DOHH2 (cell line): ENCODE measurements around the gene SGPL1.

Experiments used
- EZH2phosphoT487 ChIP-seq: fragments of 200-600 bp; sonication (generic); IDR thresholded peaks from 2 replicates; pipeline ENCODE4 v1.6.1; 2017; ENCODE audit warnings: borderline replicate concordance, mild to moderate bottlenecking, antibody characterized with exemption, low read length, moderate library complexity, mixed read lengths
- TF ChIP-seq, protein P1 (sequence below): fragments of 200-600 bp; sonication (generic); IDR thresholded peaks from one replicate; pipeline ENCODE4 v1.5.1; 2014; ENCODE audit warnings: antibody characterized with exemption, mild to moderate bottlenecking, low read depth, low read length; ENCODE audit not compliant: poor library complexity, severe bottlenecking

DNA sequence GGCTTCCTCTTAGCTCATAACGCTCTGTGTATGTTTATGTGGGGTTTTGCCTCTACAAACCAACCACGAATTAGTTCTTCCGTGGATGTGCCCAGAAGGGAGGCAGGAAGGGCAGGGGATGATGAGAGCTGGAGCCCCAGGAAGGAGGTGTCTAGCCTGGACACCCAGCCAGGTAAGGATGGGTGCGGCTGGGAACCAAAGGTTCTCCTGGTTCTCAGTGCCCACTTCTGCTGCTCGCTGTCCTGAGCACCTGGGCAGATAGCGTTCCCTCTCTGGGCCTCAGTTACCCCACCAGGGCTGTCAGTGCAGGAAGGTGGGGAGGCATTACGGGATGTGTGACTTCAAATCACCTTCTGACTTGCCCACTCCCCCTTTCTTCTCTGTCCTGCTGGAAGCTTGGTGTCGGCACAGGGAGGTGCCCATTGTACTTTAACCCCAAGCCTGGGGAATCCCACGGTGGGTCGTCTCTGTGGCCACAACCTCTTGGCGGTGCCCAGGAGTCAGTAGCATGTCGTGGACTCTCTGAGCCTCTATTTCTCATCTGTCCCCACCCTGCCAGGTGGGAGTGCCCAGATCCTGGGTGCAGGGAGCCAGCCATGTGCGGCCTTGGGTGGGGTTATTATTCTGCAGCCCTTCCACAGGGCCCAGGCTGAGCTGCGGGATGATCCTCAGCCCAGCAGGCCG, 91.3 kb downstream of the SGPL1 start:
- TF ChIP-seq, protein P1, sequence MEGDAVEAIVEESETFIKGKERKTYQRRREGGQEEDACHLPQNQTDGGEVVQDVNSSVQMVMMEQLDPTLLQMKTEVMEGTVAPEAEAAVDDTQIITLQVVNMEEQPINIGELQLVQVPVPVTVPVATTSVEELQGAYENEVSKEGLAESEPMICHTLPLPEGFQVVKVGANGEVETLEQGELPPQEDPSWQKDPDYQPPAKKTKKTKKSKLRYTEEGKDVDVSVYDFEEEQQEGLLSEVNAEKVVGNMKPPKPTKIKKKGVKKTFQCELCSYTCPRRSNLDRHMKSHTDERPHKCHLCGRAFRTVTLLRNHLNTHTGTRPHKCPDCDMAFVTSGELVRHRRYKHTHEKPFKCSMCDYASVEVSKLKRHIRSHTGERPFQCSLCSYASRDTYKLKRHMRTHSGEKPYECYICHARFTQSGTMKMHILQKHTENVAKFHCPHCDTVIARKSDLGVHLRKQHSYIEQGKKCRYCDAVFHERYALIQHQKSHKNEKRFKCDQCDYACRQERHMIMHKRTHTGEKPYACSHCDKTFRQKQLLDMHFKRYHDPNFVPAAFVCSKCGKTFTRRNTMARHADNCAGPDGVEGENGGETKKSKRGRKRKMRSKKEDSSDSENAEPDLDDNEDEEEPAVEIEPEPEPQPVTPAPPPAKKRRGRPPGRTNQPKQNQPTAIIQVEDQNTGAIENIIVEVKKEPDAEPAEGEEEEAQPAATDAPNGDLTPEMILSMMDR: no peak
- TF ChIP-seq EZH2phosphoT487: no peak
